T47D (cell line): ENCODE data around the gene GMIP.
"Not testable (repeated sequence)": the region's sequence is repeated elsewhere in the genome, so short reads cannot be mapped to it uniquely, and the experiment has no call there.

Experiments used
- DNase-seq, 2 experiments: peaks; one replicate each; pipeline versions ENCODE4 v3.0.0 to v3.0.0-alpha.2; 2011 to 2012; ENCODE audit warnings: low read depth in 1 of 2, low spot score in 1 of 2
- JUND ChIP-seq: IDR thresholded peaks from 2 replicates; pipeline ENCODE4 v1.6.1; 2012; ENCODE audit warnings: low read depth
- in situ Hi-C: cut with HindIII; loops from 2 replicates; pipeline ENCODE4 v1.10.0; 2016; ENCODE audit warnings: low sequenced_read_pairs, low pct_unique_long_range_greater_than_20kb

GMIP gene

DNA sequence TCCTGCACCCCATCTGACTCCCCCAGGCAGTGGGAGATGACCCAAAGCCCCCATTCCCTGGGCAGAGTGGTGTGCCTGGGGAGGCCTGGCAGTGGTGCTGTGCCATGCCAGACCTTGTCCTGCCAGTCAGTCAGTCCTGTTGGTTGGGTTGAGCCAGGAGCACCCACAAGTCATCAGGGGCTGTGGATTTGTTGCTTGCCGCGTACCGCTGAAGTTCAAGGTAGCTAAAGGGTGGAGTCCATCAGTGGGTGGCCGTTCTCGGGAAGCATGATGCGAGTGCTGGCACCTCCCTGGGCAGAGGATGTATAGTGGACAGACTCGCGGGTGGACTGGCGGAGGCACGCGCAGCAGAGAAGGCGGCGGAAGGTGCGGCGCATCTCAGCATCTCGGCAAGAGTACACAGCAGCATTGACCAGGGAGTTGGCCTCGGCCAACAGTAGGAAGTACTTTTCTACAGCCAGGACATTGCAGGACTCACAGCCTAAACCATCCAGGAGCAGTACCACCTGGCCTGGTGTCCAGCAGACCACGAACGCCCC, 19.4 kb downstream of the GMIP start:
- in situ Hi-C loops = no loop called here
- no peak for TF ChIP-seq JUND
- no peak for DNase-seq

DNA sequence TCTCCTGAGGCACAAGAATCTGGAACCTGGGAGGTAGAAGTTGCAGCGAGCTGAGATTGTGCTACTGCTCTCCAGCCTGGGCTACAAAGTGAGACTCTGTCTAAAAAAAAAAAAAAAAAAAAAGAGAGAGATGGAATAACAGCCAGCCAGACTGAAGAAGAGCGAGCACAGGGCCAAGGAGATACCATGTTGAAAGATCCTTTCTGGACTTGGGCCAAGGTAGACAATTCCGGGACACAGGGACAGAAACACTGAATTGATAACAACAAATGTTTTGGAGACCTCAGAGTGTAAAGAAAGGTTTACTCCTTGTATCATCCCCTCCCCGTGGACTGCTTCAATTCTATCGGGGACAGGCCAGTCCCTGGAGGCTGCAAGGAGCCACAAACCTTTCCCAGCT, 20.1 kb downstream of the GMIP start:
- in situ Hi-C loops = no loop called here
- DNase-seq = no peak
- no peak for TF ChIP-seq JUND

- in situ Hi-C loops = no loop called here
- no peak for TF ChIP-seq JUND
- DNase-seq = no peak
Measured at GRCh38 chr19:19619849-19620210, 23.6 kb downstream of the GMIP start.

GRCh38 chr19:19619181-19619848, 24.1 kb downstream of the GMIP start:
- in situ Hi-C loops = no loop called here
- no peak for DNase-seq
- no peak for TF ChIP-seq JUND

- no peak for TF ChIP-seq JUND
- in situ Hi-C loops = no loop called here
- DNase-seq = peak; percentile 81 to 90
Measured at GRCh38 chr19:19618219-19619051, 25.0 kb downstream of the GMIP start, which contains the start of gene PBX4. PBX4 (minus strand) TSS chr19:19618687; CDS start chr19:19618629, 58 bp downstream.

DNA sequence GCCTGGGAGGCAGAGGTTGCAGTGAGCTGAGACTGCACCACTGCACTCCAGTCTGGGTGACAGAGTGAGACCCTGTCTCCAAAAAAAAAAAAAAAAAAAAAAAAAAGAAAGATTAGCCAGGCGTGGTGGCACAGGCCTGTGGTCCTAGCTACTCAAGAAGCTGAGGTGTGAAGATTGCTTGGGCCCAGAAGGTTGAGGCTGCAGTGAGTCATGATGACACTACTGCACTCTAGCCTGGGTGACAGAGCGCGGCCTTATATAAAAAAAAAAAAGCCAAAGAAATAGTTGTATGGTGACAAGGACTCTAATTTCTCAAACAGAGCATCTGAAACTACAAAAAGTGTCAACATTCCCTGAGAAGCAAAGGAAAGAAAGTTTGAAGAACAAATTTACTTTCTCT, 28.4 kb downstream of the GMIP start:
- in situ Hi-C loops = no loop called here
- TF ChIP-seq JUND = no peak
- DNase-seq = no peak

DNA sequence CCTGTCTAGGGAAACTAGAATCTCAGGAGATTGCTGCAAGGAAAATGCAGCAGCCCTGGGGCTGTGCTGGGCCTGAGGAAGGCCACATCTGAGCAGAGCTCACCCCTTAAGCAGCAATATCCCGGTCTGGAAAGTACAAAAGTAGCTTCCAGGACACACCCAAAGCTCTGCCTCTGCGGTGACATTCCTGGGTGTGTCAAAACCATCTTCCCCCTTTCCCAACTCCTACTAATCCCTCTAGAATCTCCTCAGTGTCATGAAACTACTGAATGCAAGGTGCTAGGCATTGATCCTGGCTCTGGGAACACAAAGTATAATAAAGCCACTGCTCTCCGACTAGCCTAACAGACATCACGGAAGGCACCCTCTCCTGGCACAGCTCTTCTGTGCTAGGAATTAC, 30.0 kb downstream of the GMIP start:
- no peak for TF ChIP-seq JUND

GRCh38 chr19:19610376-19611202, 32.9 kb downstream of the GMIP start:
- TF ChIP-seq JUND = no peak
- in situ Hi-C loops = no loop called here
- no peak for DNase-seq

More for the DNA sequence above, 30.0 kb downstream of the GMIP start:
- DNase-seq = no peak
- in situ Hi-C loops = no loop called here

GRCh38 chr19:19606686-19607085, 36.8 kb downstream of the GMIP start:
- DNase-seq, in situ Hi-C loops: not testable (repeated sequence)

DNA sequence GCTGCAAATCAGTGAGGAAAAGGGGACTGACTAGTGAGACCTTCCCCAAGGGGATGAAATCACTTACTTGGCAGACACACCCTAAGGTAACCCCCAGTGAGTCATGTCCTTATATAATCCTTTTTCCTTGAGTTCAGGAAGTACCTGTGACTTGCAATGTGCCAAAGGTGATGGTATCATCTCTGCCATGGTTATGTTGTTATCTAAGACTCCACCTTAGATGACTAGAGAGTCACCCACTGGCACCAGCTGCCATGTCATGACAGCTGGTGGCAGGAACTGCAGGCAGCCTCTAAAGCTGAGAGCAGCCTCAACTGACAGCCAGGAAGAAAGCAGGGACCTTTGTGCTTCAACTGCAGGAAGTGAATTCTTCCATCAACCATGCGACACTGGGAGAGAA, 37.4 kb downstream of the GMIP start:
- in situ Hi-C loops = no loop called here
- DNase-seq = no peak
- TF ChIP-seq JUND = no peak

DNA sequence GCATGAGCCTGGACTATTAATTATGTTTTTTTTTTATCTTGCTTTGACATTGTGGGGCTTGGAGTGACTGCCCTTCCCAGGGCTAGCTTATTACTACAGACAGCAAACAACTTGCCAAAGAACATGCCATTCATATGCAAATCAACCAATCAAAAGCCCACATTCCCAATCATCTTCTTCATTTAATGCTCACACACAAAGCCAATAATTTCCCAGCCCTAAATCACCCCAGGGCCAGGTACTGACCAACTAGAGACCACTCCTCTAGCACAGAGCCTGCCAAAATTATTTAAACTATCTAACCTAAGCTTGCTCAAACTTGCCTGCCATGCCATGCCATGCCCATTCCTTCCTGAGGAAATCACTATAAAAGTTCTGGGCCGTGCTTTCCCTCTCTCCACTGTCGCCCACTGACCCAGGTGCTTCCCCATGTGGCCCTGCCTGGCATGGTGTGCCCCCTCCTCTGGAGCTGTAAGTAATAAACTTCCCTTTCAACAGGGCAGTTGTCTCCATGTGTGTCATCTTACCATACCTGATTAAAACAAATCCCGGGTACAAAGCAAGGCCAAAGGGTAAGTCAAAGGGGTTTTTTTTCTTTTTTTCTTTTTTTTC, 40.6 kb downstream of the GMIP start:
- DNase-seq = no peak
- in situ Hi-C loops = no loop called here
- TF ChIP-seq JUND = no peak

GRCh38 chr19:19602136-19602712, 41.2 kb downstream of the GMIP start:
- in situ Hi-C loops = no loop called here
- TF ChIP-seq JUND = no peak

More at GRCh38 chr19:19602136-19602712, 41.2 kb downstream of the GMIP start:
- no peak for DNase-seq
